NCI-H2081 treated with DMSO at 0.1 percent for 48 hours (cell line): ENCODE results near the gene SBF2.
"Not testable (repeated sequence)": the region's sequence is repeated elsewhere in the genome, so short reads cannot be mapped to it uniquely, and the experiment has no call there.

Source experiments
- DNase-seq: peaks from one replicate; lab custom pipeline; 2025; lab: John Stamatoyannopoulos, UW

The SBF2 gene

GRCh38 chr11:9745411-9746211 is 548.4 kb downstream of the SBF2 start:
- DNase-seq, result no peak

DNA sequence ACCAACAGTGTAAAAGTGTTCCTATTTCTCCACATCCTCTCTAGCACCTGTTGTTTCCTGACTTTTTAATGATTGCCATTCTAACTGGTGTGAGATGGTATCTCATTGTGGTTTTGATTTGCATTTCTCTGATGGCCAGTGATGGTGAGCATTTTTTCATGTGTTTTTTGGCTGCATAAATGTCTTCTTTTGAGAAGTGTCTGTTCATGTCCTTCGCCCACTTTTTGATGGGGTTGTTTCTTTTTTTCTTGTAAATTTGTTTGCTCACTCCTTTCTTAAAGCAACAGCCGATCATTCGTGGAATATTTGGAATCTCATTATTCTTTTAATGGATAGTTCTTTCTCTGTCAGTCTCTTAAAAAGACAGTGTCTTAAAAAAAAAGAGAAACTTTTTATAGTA is 550.5 kb downstream of the SBF2 start:
- not testable (repeated sequence) for DNase-seq

GRCh38 chr11:9741260-9741659 is 552.8 kb downstream of the SBF2 start:
- no peak for DNase-seq

DNA sequence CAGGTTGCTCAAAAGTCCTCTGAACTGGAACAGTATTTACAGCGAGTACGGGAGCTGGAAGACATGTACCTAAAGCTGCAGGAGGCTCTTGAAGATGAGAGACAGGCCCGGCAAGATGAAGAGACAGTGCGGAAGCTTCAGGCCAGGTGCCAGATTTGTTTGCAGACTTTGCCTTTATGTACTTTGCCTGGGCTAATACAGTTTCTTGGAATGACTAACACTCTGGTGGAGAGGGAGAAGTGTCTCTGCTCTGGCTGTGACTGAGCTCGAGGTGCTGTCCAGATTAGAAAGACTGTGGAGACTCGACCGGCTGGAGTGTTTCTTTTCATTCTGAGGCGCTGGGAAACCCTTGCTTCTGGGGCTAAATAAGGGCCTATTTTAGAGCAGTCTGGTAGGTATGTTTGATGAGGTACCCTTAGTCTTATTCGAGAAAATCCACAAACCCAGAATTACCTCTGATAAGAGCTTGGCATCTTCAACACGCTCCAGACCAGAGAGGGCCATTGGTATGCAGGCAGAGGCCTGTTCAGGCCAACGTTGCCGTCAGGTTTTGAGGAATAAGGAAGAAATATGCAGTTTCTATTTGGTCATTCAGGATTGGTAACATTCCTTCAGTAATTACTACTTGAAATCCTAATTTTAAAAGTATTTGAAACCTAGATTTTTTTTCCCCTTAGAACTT is 553.7 kb downstream of the SBF2 start:
- DNase-seq, result no peak

DNA sequence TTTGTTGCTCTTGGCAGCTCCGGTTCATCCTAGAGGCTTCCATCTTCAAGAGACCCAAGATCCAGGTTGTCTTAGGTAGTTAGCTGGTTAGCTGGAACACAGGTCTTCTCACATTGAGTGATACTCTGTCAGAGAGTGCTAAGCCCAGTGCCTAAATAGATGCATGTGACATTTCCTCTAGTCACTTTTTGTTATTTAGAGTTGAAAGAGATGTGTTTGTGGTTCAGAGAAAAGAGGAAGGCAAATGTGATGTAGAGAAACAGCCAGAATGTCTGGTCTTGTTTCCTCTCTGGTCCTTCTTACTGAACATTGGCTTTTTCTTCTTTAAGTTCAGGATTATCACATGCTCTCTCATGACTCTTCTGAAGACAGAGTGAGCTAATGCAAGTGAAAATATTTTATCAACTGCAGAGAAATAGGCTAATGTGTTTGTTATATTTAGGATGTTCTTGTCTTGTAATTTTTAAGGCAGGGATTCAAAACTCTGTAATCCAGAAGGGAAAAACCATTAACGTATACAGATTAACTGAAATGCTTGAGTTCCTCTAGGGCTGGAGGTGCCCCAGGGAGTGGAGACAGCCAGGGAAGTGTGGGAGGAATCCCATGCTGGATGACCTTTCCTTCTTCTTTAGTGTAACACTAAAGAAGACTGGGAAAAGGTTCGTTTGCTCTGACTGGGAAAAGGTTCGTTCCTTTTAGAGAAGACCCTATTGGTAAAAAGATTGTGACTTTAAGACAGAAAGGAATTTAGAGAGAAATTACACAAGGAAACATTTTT is 554.7 kb downstream of the SBF2 start:
- no peak for DNase-seq

DNA sequence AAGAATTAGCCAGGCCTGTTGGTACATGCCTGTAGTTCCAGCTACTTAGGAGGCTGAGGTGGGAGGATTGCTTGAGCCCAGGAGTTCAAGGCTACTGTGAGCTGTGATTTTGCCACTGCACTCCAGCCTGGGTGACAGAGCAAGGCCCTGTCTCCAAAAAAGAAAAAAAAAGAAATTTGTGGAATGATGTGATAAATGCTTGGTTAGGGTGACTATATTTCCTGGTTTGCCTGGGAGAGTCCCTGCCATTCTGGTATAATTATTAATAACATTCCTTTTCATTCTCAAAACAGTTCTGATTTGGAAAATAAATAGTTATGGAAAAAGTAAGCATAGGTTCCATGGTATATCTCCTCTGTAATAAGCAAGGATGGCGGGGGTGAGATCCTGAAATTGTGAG is 555.3 kb downstream of the SBF2 start:
- DNase-seq, result no peak

- DNase-seq, result no peak
Measured at GRCh38 chr11:9738116-9738515, 555.9 kb downstream of the SBF2 start.

- DNase-seq, result no peak
Measured at GRCh38 chr11:9736365-9736764, 557.7 kb downstream of the SBF2 start.

GRCh38 chr11:9735919-9736318 is 558.1 kb downstream of the SBF2 start:
- no peak for DNase-seq

- DNase-seq, result no peak
Measured at GRCh38 chr11:9735236-9735635, 558.8 kb downstream of the SBF2 start.

GRCh38 chr11:9733212-9733611 is 560.8 kb downstream of the SBF2 start:
- no peak for DNase-seq

DNA sequence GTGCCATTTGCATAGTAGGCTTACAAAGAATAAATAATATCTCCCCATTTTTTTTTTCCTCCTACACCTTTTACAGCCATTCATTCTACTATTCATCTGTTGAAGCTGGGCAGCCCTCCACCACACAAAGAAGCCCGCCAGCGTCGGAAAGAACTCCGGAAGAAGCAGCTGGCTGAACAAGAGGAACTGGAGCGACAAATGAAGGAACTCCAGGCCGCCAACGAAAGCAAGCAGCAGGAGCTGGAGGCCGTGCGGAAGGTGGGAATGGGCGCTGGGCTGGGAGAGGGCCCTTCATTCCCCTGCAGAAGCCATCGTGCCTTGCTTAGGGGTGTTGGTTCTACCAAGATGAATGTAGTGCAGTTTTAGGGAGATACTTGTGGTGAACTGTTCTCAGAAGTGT is 561.6 kb downstream of the SBF2 start:
- no peak for DNase-seq

DNA sequence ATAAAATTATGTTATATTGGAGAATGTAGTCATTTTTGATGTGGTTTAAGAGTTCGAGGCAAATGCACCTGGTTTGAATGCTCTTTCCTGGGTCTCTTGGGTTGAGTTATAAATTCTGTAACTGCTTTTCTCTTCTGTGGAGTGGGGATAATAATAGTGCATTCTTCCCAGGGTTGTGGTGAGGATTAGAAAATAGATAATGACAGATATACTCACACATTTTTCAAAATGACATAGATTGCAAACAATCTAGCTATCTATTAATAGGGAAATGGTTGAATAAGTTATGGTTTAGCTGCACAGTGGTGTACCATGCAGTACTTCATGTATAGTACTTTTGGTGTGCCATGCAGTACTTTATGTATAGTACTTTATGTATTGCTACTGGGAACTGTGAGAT is 562.8 kb downstream of the SBF2 start:
- no peak for DNase-seq
